Kidney capillary endothelial cell (primary cell): ENCODE measurements around the gene RNU6-9.

ENCODE experiments used
- DNase-seq: peaks from one replicate; pipeline ENCODE4 v3.0.0-alpha.2; 2018; ENCODE audit warnings: low spot score

Gene RNU6-9

DNA sequence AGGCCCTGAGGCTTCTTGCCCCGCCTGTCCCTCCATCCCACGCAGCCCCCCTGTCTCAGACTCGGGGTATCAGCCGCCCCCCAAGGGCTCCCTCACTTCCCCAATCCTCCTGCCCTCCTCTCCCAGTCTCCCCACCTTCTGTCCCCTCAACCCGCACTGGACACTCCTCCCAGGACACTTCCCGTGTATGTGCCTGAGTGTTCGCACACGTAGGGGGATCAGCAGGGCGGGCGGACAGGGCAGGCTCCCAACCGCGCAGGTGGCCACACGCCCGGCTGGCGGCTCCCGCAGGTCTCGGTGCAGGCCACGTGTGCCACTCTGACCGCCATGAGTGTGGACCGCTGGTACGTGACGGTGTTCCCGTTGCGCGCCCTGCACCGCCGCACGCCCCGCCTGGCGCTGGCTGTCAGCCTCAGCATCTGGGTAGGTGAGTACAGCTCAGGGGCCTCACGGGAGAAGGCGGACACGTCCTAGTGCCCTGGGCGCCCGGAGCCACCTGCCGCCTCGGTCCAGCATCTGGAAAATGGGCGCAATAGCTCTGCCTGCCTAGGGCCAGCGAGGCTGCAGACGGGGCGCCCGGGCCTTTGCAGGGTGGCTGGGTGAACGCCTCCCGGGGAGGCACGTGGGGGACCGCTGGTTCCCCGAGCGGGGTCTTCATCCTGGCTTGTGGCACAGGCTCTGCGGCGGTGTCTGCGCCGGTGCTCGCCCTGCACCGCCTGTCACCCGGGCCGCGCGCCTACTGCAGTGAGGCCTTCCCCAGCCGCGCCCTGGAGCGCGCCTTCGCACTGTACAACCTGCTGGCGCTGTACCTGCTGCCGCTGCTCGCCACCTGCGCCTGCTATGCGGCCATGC is 26.1 kb downstream of the RNU6-9 start:
- DNase-seq: no peak

DNA sequence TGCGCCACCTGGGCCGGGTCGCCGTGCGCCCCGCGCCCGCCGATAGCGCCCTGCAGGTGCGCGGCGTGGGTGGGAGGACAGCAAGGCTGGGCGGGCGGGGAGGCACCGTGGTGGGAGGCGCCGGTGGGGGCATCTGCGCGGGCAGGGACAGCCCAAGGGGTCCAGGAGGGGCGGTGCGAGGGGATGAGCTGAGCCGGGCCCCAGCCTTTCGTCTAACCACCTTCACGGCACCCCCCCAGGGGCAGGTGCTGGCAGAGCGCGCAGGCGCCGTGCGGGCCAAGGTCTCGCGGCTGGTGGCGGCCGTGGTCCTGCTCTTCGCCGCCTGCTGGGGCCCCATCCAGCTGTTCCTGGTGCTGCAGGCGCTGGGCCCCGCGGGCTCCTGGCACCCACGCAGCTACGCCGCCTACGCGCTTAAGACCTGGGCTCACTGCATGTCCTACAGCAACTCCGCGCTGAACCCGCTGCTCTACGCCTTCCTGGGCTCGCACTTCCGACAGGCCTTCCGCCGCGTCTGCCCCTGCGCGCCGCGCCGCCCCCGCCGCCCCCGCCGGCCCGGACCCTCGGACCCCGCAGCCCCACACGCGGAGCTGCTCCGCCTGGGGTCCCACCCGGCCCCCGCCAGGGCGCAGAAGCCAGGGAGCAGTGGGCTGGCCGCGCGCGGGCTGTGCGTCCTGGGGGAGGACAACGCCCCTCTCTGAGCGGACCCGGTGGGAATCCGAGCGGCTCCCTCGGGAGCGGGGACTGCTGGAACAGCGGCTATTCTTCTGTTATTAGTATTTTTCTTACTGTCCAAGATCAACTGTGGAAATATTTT is 27.0 kb downstream of the RNU6-9 start:
- no peak for DNase-seq

DNA sequence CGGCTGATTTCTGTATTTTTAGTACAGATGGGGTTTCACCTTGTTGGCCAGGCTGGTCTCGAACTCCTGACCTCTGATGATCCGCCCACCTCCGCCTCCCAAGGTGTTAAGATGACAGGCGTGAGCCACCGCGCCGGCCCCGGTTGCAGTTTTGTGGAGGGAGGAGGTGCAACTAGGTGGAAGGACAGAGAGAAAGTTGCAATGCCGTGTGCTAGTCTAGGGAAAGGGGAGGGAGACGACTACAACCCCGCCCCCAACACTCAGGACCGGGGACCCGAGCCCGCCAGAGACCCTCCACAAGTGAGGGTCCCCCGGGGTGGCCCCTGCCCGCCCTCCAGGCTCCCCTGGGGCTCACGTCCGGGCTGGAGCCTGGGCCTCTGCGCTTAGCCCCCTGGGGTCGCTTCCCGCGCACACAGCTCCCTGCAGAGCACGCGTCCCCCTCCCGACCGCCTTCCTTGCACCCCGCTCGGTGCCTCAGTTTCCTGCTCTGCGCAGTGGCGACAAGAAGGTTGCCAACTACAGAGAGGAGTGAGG is 31.3 kb downstream of the RNU6-9 start:
- DNase-seq: no peak

DNA sequence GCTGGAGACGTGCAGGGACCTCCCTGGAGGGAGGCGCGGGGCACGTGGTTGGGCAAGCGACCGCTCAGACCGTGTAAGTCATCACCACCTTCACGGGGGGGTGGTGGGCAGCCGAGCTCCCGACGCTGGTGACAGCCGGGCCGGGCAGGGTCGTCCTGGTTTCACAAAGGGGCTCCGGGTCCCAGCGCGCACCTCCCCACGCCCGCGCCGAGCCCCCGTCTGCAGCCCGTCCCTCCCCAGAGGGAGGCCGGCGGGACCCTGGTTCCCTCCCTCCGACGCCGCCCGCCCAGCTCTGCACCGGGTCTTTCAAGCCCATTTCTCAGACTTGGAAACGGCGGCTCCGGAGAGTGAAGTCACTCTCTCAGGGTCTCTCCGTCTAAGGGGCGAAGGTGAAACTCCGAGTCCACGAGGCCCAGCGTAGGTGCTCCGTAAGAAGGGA is 31.8 kb downstream of the RNU6-9 start:
- no peak for DNase-seq

DNA sequence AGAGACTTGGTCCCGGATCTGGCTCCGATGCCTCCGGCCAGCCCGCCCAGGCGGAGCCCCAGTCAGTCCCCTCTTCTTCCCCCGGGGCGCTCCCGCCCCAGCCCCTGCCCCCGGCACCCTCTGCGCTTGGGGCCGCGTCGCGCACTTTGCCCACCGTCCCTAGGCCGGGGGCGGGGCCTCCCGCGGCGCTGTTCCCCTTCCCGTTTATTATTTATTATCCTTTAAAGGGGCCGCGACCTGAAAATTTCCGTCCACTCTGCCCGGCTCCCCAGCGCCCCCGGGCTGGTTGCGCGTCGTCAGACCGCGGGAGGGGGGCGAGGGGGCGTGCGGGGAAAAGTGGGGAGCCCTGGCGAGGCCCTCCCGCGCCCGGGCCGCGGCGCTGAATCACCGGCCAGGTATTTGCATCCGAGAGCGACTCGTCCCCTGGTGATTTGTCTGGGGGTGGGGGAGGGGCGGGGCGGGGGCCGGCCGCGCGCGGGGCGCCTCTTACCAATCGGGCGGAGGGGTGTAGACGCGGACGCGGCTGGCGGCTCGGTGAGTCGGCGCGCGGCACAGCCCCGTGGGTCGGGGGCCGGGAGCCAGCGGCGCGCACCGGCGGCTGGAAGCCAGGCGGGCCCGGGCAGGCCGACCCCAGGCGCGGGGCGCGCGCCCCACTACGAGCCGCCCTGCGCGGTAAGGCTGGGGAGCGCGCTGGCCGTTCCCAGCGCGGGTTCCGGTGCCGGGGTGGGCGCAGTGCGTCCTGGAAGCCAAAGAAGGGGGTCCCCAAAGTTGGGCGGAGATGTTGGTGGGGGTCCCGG is 32.4 kb downstream of the RNU6-9 start, which contains the start of gene ARID3A:
Gene ARID3A (plus strand): TSS at position 510 of the 797 bp plus-strand sequence. CDS start 3,494 bp downstream, outside the sequence.
- DNase-seq: peak; percentile 83

DNA sequence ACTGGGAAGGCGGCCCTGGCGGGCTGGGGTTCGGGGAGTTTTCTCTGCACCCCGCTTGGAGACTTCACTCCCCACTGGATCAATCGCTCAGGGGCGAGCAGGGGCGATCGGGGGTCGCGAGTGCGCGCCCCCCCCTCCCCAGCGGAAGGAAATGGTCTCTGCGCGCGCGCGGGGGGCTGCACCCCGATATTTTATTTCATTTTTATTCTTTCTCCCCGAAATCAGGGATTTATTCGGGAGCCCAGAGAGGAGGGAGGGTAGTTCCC is 33.0 kb downstream of the RNU6-9 start:
- no peak for DNase-seq

DNA sequence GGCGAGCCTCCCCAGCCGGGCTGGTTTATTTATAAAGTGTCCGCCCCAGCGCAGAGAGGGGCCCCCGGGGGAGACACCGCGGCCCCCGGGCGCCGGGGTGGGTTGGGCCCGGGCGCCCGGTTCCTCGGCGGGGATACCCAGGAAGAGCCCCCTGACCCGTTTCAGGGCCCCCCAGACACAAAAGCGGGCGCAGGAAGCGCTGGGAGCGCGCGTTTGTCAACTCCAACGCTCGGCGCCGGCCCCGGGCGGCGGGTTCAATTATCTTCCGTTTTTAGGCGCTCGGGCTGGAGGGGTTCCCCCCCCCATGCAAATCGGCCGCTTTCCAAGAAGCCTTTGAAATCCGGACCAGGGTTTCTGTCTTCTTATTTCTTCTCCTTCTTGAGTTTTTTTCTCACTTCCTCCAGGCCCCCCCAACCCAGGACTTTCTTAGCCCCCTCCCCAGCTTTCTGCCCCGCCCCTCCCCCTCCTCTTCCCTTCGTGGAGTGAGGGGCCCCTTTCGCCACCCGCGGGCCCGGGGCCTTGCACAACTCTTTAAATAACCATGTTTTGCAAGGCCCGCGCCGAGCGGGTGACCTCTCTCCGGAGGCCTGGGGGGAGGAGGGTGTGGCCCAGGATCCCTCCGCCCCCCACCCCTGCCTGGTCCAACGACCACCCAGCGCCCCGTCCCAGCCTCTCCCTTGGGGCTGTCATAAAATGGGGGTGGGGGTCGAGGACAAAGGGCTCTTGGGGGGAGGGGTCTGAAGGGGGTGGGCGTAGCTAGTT is 33.5 kb downstream of the RNU6-9 start:
- DNase-seq: no peak

DNA sequence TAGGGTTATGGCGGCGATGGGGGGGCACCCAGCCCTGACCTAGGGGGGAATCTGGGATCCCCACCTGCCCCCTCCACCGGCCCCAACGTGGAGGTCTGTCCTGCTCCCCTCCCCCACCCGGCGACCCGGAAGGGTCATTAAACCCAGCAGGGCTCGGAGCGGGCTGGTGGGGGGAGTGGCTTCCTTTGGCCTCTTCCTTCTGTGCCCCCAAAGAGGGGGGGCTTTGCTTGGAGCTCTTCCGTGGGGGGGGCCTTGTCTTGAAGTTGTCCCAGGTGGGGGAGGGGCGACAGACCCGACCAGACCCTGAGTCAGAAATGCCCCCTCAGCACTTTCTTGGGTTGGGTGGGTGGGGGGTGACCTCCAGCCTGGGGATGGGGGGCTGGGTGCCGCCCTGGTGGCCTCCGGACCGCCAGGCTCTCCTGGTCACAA is 34.1 kb downstream of the RNU6-9 start:
- DNase-seq: no peak

DNA sequence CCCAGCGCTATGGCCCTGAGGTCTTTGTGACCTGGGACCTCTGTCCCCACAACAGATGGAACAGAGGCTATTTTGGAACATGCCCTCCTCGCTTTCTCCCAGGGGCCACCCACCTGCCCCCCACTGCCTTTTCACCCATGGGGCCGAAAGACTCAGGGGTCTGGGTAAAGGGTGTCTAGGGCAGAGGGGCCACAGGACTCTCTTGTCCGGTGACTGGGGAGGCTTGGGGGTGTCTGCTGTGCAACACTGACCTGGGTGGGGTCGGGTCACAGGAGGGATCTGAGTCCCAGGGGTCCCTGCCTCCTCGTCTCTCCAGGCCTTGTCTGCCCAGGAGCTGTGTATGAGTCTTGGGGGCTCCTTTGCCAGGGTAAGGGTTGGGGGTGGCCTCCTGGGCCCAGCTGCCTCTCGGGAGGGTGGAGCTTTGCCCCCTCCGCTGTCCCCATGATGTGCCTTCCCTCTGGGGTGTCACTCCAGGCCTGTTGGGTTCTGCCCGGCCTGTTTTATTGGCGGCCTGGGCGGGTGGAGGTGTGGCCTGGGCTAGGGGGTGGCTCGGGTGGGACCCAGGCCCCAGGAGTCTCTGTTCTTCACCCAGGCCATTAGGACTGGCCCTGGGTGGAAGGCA is 34.6 kb downstream of the RNU6-9 start:
- DNase-seq: no peak

DNA sequence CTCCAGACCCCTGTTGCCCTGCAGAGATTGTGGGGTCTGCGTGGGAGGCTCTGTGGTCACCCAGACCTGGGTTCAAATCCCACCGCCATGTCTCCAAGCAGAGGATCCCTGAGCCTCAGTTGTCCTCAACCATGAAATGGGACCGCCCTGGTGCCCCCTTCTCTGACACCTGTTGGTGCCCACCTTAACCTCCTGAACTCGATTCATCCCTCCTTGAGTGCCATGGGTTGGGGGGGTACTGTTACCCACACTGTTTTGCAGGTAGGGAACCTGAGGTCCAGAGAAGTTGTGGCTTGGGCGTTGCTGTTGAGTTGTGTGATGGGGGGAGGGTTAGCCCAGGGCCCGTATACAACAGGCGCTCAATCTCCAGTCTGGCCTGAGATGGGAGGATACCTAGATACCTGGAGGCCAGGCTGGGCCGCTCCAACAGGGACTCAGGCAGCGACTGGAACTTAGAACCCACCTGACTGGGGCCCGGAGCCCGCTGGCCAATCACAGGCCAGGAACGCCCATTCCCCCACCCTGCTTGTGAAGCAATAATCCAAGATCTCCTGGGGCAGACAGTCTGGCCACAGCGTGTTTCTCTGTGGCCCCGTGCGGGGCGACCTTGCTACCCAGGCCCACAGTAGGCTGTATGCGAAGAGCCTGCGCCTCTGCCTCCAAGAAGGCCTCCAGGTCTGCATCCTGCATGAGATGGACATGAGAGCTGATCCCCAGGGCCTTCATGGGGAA is 35.4 kb downstream of the RNU6-9 start:
- DNase-seq: no peak

DNA sequence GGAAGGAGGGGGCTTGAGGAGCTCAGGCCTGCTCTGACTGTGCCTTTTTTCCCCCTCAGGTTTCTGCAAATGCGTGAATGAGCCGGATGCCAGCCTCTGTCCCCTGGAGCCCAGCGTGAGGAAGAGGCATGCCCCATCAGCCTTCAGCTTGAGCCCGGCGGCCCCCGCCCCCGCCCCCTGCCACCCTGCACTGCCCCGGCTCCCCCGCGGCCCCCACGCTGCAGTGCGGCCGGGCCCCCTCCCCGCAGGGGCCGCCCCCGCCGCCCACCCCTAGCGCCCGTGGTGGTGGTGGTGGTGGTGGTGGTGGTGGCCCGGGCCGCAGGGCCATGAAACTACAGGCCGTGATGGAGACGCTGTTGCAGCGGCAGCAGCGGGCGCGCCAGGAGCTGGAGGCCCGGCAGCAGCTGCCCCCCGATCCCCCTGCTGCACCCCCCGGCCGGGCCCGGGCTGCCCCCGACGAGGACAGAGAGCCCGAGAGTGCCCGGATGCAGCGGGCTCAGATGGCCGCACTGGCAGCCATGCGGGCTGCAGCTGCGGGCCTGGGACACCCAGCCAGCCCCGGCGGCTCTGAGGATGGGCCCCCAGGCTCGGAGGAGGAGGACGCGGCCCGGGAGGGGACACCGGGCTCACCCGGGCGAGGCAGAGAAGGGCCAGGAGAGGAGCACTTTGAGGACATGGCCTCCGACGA is 36.1 kb downstream of the RNU6-9 start:
- no peak for DNase-seq

DNA sequence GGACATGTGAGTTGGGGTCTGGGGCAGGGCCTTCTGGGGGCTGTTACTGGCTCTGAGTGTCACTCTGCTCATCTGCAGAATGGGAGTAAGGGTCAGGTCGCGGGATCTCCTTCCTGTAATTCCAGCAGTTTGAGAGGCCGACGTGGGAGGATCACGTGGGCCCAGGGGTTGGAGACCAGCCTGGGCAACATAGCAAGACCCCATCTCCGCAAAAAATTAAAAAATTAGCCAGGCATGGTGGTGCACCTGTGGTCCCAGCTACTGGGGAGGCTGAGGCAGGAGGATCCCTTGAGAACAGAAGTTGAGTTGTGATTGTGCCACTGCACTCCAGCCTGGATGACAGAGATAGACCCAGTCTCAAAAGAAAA is 36.6 kb downstream of the RNU6-9 start:
- no peak for DNase-seq

DNA sequence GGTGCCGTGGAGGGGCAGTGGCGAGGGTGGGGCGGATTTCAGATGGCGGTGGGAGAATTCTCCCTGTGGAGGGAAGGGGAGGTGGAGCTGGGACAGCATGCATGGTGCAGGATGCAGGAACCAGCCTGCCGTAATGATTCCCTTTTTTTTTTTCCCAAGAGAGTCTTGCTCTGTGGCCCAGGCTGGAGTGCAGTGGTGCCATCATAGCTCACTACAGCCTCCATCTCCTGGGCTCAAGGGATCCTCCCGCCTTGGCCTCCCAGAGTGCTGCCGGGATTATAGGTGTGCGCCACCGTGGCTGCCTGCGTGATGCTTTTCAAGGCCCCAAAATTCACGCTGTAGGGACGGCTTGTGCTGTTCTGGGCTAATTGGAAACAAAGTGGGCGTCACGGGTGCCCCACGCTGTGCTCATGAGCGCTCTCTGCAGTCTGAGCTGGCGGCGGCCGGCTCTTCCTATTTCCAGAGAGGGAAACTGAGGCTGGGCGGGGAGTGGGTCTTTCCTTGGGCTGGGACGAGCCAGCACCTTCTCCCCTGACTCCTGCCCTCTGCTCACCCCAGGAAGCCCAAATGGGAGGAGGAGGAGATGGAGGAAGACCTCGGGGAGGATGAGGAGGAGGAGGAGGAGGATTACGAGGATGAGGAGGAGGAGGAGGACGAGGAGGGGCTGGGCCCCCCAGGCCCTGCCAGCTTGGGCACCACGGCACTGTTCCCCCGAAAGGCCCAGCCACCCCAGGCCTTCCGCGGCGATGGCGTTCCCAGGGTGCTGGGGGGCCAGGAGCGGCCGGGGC is 38.8 kb downstream of the RNU6-9 start:
- no peak for DNase-seq

DNA sequence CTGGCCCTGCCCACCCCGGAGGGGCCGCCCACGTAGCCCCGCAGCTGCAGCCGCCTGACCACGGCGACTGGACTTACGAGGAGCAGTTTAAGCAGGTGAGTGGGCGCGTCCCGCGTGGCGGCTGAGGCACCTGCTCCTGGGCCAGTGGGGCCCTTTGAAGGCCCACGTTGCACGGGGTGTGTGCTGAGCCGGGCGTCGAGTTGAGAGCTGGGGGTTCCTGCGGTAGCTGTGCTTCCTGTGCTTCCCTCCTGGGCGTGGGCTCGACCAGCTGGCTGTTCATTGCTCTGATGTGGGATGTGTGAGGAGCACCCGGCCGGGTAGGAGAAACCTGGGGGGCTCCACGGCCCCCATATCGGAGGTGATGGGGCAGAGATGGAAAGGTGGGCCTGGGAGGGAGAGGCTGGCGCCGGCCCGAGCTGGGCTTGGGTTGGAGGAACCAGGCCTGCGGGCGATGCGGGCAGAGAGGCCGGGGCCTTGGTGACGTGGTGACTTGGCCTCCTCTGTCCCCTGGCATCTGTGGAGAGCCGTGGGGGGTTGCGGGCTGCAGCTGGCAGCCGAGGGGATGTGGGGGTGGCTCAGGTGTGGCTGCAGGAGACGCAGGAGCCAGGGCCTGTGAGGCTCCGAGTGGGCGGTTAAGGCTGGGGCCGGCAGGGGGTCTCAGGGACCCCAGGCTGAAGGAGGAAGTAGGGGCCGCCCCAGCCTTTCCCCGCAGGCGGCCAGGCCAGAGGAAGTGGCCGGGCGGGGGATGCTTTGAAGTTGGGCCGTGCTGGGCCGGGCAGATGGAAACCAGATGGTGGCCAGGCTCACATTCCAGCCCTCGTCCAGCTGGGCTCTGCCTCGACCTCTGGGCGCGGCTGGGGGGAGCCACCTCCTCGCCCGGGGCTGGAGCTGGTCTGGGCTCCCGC is 39.6 kb downstream of the RNU6-9 start:
- no peak for DNase-seq

DNA sequence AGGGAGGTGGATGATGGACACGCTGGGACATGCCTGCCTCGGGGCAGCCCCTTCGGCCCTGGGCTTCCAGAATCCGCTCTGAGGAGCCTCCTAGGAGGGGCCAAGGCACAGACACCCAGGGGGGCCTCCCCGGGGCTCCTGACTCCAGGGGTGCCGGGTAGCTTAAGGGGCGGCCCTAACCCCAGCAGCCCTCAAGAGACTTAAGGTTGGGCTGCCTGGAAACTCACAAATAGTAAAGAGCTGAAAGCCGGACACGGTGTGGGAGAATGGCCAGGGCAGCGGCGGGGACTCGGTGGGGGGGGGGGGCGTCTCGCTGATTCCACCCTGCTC is 40.2 kb downstream of the RNU6-9 start:
- no peak for DNase-seq

DNA sequence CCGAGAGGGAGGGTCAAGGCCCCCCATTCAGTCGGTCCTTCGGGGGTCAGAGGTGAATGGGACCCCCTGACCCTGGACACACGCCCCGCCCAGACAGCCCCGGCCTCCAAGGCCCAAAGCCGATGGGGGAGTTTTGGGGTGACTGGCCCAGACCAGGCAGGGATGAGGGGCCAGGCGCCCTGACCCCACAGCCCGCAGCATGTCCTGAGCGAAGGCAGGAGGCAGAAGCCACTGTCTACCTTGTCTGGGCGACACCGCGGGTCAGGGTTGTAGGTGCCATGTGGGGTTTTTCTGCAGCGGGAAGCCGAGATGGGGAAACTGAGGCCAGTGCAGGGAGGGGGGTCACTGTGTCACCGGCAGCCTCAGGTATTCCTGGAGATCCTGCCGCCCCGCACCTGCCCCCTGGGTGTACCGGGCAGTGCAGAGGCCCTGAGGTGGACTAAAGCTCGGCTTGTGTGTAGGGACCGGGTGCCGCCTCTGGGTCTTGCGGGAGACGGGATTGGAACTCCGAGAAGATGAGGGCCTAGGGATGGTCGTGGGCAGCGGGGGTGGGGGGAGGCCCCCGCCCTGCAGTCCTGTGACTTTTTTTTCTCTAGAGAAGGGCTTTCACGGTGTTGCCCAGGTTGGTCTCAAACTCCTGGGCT is 41.0 kb downstream of the RNU6-9 start:
- DNase-seq: no peak

DNA sequence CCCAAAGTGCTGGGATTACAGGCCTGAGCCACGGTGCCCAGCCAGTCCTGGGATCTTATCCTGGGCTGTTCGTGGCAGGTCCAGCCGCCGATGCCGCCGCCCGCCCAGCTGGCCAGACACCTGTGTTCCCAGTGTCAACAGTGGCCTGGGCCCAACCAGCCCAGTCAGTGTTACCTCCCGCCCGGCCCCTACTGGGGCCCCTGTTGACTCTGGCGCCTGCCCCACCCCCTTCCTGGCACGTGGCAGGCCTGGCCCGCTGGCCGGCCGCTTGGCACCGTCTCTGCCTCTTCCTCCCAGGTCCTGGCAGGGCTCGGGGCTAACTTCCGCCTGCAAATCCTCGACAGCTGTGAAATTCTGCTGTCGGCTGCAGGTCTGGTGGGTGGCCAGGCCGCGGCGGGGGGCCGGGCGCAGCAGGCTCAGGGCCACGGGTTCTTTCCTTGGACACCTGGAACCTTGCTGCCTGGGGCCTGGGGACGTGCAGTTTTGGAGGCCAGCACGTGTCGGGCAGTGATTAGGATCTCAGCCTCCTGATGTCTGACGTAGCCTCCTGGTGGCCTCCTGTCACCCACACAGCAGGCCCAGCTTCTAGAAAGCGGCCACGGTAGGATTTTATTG is 41.7 kb downstream of the RNU6-9 start:
- peak; percentile 73 for DNase-seq
